ENCODE measurements around the gene ARMC7. TPM values are rescaled to one million over a fixed set of nuclear protein-coding genes. Genes with fewer than 3 reads are reported as not detected.

The ARMC7 gene
- polyA plus RNA-seq, 1 donor from 2014 or later: 3.7 TPM

DNA sequence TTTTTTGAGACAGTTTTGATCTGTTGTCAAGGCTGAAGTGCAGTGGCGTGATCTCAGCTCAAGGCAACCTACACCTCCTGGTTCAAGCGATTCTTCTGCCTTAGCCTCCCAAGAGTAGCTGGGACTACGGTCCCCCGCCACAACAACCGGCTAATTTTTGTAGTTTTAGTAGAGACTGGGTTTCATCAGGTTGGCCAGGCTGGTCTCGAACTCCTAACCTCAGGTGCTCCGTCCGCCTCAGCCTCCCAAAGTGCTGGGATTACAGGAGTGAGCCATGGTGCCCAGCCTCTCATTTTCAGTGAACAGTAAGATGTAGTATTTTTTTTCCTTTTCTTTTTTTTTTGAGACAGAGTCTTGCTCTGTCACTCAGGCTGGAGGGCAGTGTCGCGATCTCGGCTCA is 65.2 kb downstream of the ARMC7 start:
- TF ChIP-seq SMC3 (conservative IDR thresholded peaks at IDR 0.05; ENCODE audit: poor library complexity): no peak
- no peak for TF ChIP-seq EZH2 (IDR thresholded peaks at IDR 0.05; ENCODE audit: borderline replicate concordance, insufficient read depth, low read length, poor library complexity, severe bottlenecking)
- TF ChIP-seq, protein P1, sequence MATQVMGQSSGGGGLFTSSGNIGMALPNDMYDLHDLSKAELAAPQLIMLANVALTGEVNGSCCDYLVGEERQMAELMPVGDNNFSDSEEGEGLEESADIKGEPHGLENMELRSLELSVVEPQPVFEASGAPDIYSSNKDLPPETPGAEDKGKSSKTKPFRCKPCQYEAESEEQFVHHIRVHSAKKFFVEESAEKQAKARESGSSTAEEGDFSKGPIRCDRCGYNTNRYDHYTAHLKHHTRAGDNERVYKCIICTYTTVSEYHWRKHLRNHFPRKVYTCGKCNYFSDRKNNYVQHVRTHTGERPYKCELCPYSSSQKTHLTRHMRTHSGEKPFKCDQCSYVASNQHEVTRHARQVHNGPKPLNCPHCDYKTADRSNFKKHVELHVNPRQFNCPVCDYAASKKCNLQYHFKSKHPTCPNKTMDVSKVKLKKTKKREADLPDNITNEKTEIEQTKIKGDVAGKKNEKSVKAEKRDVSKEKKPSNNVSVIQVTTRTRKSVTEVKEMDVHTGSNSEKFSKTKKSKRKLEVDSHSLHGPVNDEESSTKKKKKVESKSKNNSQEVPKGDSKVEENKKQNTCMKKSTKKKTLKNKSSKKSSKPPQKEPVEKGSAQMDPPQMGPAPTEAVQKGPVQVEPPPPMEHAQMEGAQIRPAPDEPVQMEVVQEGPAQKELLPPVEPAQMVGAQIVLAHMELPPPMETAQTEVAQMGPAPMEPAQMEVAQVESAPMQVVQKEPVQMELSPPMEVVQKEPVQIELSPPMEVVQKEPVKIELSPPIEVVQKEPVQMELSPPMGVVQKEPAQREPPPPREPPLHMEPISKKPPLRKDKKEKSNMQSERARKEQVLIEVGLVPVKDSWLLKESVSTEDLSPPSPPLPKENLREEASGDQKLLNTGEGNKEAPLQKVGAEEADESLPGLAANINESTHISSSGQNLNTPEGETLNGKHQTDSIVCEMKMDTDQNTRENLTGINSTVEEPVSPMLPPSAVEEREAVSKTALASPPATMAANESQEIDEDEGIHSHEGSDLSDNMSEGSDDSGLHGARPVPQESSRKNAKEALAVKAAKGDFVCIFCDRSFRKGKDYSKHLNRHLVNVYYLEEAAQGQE (IDR thresholded peaks at IDR 0.05; ENCODE audit: borderline replicate concordance): no peak
- no peak for TF ChIP-seq RAD21 (conservative IDR thresholded peaks at IDR 0.05)
- no peak for TF ChIP-seq MXI1 (conservative IDR thresholded peaks at IDR 0.05; ENCODE audit: poor library complexity, severe bottlenecking)
- no peak for TF ChIP-seq POLR2AphosphoS5 (IDR thresholded peaks at IDR 0.05)
- TF ChIP-seq TAF1 (IDR thresholded peaks at IDR 0.05; ENCODE audit: low read depth): no peak
- TF ChIP-seq EP300 (conservative IDR thresholded peaks at IDR 0.05; ENCODE audit: poor library complexity, severe bottlenecking): no peak
- TF ChIP-seq, protein P2, sequence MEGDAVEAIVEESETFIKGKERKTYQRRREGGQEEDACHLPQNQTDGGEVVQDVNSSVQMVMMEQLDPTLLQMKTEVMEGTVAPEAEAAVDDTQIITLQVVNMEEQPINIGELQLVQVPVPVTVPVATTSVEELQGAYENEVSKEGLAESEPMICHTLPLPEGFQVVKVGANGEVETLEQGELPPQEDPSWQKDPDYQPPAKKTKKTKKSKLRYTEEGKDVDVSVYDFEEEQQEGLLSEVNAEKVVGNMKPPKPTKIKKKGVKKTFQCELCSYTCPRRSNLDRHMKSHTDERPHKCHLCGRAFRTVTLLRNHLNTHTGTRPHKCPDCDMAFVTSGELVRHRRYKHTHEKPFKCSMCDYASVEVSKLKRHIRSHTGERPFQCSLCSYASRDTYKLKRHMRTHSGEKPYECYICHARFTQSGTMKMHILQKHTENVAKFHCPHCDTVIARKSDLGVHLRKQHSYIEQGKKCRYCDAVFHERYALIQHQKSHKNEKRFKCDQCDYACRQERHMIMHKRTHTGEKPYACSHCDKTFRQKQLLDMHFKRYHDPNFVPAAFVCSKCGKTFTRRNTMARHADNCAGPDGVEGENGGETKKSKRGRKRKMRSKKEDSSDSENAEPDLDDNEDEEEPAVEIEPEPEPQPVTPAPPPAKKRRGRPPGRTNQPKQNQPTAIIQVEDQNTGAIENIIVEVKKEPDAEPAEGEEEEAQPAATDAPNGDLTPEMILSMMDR (IDR thresholded peaks at IDR 0.05; ENCODE audit: poor library complexity, severe bottlenecking): no peak
- H3K27me3 ChIP-seq (ENCODE audit: insufficient read depth, low read depth, low read length): no peaks in the 10 kb centered on the region
- peaks cover 4% of the 10 kb centered on the region for H3F3A ChIP-seq (ENCODE audit: insufficient read depth, low read length, poor library complexity, severe bottlenecking)
- no peaks in the 10 kb centered on the region for H3K36me3 ChIP-seq (ENCODE audit: insufficient read depth, low read length)
- no peak overlapping the region for H3K27ac ChIP-seq (ENCODE audit: low read length)
- H3K79me2 ChIP-seq (replicated peaks; ENCODE audit: insufficient read depth, low read length): peaks cover 57% of the 10 kb centered on the region
- H3K9me2 ChIP-seq (ENCODE audit: insufficient read depth, low read length): no peaks in the 10 kb centered on the region
- no peak overlapping the region for H3K4me3 ChIP-seq (ENCODE audit: low read length)
- peaks cover 6% of the 10 kb centered on the region for H4K20me1 ChIP-seq (ENCODE audit: insufficient read depth)
- H3K9me3 ChIP-seq (ENCODE audit: low read length): no peaks in the 10 kb centered on the region
- no peak overlapping the region for H3K9ac ChIP-seq (ENCODE audit: low read length)
- H2AFZ ChIP-seq (ENCODE audit: low read depth, low read length): no peak overlapping the region
- no peak overlapping the region for H3K4me2 ChIP-seq (ENCODE audit: low read length)

DNA sequence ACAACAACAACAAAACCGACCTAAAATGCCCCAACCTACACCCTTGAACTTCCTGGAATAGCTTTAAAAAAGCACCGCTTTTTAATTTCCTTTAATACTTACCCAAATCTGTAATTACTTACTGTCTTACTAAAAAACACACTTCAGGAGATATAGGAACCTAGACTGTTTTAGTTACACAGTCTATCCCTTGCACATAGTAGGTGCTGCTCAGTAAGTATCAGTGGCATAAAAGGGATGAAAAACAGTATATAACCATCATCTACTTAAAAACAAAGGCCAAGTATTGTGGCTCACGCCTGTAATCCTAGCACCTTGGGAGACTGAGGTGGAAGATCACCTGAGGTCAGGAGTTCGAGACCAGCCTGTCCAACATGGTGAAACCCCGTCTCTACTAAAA is 66.9 kb downstream of the ARMC7 start:
- TF ChIP-seq, protein P2 (IDR thresholded peaks at IDR 0.05; ENCODE audit: poor library complexity, severe bottlenecking): no peak
- TF ChIP-seq EP300 (conservative IDR thresholded peaks at IDR 0.05; ENCODE audit: poor library complexity, severe bottlenecking) (no peak), POLR2AphosphoS5 (IDR thresholded peaks at IDR 0.05) (no peak), SMC3 (conservative IDR thresholded peaks at IDR 0.05; ENCODE audit: poor library complexity) (no peak), TAF1 (IDR thresholded peaks at IDR 0.05; ENCODE audit: low read depth) (no peak), MXI1 (conservative IDR thresholded peaks at IDR 0.05; ENCODE audit: poor library complexity, severe bottlenecking) (no peak), EZH2 (IDR thresholded peaks at IDR 0.05; ENCODE audit: borderline replicate concordance, insufficient read depth, low read length, poor library complexity, severe bottlenecking) (no peak), RAD21 (conservative IDR thresholded peaks at IDR 0.05) (no peak)
- TF ChIP-seq, protein P1 (IDR thresholded peaks at IDR 0.05; ENCODE audit: borderline replicate concordance): no peak
- no peaks in the 10 kb centered on the region for H3K36me3 ChIP-seq (ENCODE audit: insufficient read depth, low read length)

More for the DNA sequence above, 66.9 kb downstream of the ARMC7 start:
- H3K9me2 ChIP-seq (ENCODE audit: insufficient read depth, low read length): no peaks in the 10 kb centered on the region
- H3K4me3 ChIP-seq (ENCODE audit: low read length): no peak overlapping the region
- H4K20me1 ChIP-seq (ENCODE audit: insufficient read depth): peaks cover 4% of the 10 kb centered on the region
- no peak overlapping the region for H2AFZ ChIP-seq (ENCODE audit: low read depth, low read length)
- H3K9ac ChIP-seq (ENCODE audit: low read length): no peak overlapping the region
- H3K27ac ChIP-seq (ENCODE audit: low read length): no peak overlapping the region
- no peaks in the 10 kb centered on the region for H3K27me3 ChIP-seq (ENCODE audit: insufficient read depth, low read depth, low read length)
- H3F3A ChIP-seq (ENCODE audit: insufficient read depth, low read length, poor library complexity, severe bottlenecking): peaks cover 2% of the 10 kb centered on the region
- H3K79me2 ChIP-seq (replicated peaks; ENCODE audit: insufficient read depth, low read length): peaks cover 69% of the 10 kb centered on the region
- no peaks in the 10 kb centered on the region for H3K9me3 ChIP-seq (ENCODE audit: low read length)
- H3K4me2 ChIP-seq (ENCODE audit: low read length): no peak overlapping the region

Data from neural cell (in vitro differentiated cells).